HG02970 (cell line): Measurements from ENCODE around the gene CPM.

Experiments used
- ATAC-seq: cut with Tn5 transposase; IDR thresholded peaks from one replicate; pipeline ENCODE4 v1.9.1; 2021; ENCODE audit warnings: mild to moderate bottlenecking, moderate library complexity, moderate number of reproducible peaks; ENCODE audit not compliant: unreplicated experiment, low FRiP score

Gene CPM

DNA sequence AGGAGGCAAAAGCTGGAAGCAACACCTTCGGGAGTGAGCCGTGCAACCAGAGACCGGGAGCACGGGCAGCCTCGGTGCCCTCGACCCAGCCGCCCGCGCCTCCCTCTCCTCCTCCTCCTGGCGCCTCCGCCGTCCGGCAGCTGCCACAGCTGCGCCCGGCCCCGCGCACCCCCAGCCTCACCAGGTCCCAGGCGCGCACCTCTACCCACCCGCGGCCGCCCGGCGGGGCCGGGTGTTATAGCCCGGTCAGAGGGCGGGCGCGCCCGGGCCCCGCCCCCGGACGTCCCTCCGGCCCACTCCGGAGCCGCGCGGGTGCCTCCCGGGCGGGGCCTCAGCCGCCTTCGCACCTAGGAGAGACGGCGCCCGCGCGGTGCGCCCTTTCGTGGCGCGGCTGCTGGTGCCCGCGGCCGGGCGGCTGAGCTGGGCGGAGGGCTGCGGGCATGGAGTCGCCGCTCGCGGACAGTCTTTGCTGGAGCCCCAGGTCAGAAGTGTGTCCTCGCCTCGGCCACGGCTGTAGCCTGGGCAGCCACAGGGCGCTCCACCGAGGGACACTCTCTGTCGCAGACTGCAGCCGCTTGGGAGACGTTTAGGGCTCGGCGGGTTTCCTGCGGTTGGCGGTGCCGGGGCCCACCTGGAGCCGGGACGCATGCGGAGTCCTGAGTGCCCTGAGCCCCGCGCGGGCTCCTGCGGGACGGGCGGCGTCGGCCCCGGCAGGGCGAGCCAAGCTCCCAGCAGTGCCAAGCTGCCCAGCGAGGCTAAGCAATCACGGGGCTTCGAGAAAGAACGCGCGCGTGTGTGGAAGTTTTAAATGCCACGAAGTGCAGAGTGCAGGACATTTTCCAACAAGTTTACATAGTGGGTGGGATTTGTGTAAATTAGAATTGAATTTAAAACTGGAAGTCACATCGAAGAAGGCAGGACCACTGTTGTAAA, at the start of gene CPM:
TSS of gene CPM (minus strand) at position 211 of the 933 bp plus-strand sequence. CDS start 334 bp downstream, outside the sequence.
- peak; percentile 95 for ATAC-seq

DNA sequence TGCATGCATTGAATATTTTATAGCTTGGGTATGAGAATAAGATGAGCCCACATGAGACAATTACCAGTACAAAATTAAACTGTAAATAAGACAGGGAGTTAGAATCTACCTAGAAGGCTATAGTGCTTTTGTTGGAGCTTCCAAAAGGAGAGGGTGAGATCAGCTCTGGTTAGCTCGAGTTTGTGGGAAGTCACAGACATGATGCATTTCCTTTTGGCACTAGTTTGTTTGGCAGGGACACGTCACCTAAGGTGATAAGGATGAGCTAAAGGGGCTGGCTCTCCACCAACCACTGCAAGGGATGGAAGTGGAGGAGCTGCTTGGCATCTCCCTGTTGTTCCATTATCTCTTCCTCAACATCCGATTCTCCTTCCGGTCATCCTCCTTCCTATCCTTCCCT, 48.5 kb upstream of the CPM start:
- ATAC-seq, result no peak

DNA sequence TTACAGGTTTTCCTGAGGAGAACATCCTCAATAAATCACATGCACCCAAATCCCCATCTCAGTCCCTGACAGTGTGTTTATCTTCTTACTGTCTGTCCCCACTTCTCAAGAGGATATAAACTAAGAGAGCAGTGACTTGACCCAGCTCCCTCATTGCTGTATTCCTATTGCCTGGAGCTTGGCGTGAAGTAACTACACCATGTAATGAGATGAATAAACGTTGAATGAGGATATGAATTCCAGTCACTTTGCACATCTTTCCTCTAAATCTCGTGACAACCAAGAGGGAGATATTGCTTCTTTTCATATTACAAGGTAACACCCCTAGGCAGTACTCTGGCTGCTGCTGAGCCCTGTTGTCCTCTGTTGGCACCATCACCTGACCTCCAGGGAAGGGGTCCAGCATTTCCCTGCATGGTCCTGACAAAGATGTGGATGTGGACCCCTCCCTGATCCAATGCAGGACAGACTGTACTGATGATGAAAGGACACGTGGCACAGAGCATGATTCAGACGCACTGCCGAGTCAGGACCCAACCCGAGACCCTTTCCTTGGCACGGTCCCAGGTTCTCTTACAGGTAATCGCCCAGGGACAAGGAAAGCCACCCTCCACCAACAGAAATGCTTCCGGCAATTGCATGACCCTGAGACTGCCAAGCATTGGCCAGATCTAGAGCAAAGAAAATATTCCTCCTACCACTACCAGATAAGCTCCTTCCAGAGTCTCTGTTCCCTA, 47.7 kb upstream of the CPM start:
- ATAC-seq, result no peak

DNA sequence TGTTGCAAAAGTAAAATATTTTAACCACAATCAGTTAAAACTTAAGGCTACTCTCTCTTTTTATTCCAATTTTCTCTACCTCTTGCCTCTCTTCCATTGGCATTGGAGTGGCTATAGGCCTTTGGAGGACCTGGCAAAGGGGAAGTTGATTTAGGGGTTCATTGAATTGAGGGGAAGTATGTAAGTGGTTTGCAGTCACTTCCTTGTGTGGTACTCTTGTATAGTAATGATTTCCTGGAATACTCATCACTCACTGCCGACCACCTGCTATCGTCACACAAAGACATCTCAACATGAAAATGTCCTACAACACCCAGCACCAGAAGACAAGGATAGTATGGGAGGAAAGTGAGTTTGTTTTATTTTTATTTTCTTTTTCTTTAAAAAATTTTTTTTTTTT, 45.7 kb upstream of the CPM start:
- no peak for ATAC-seq

DNA sequence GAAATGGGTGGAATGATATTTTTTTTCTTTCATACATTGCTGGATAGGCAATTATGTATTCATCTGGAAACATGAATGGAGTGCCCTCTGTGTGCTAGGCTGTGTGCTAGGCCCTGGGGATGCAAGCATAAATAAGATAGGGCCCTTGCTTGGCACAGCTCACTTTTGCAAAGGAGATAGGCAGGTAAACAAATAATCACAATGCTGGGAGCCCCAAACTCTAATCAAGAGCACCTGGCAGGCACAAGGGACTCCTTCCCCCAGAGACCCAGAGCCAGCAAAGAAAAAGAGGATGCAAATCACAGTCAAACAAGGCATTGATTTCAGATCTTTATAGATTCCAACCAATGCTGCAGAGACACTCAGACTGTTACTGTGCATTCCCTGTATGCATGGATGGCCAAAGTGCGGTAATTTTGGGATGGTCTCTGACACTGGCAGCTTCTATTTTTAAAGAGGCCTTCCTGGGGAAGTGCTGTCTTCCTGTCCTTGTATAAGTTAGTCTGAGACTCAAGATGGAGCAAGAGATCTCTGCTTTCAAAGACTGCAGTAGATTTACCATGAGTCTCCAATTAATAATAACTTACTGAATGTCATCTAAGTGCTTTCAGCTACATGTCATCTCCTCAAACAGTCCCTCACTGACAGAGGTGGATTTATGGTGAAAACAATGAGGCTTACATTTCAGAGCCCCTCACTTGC, 45.1 kb upstream of the CPM start:
- ATAC-seq, result no peak

DNA sequence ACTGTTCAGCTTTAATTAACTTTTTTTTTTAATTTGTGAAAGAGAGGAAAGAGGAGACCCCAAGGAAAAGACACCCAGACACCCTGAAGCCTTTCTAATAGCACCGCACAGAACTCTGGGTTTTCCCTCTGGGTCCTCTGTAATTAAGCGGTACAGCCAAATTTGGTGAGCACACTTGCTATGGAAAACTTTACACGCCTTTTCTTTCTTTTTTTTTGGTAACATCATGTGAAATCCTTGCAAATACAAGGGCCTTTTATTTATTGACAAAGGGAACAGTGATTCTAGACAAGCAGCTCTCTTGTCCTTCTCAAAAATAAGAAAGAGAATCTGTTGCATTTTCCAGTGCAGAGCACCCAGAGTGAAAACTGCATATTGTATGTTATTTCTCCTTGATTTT, 44.4 kb upstream of the CPM start:
- ATAC-seq, result no peak

DNA sequence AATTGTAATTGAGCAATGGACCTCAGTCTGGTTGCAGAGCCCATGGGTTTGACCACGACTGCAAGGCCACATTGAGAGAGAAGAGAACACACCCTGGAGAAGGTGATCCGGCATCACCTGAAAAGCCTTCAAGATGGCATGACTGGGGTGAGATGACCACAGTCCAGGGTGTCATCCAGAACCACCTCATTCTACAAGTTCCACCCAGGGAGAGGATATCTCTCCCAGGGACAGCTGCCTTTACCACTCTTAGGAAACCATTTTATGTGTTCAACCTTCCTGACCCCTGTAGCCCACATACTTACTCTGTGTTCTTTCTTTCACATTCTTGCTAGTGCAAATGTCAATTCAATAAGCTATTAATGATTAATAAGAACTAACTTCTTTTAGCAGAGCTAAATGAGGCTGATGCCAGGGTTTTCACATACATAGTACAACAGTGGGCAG, 43.4 kb upstream of the CPM start:
- no peak for ATAC-seq

DNA sequence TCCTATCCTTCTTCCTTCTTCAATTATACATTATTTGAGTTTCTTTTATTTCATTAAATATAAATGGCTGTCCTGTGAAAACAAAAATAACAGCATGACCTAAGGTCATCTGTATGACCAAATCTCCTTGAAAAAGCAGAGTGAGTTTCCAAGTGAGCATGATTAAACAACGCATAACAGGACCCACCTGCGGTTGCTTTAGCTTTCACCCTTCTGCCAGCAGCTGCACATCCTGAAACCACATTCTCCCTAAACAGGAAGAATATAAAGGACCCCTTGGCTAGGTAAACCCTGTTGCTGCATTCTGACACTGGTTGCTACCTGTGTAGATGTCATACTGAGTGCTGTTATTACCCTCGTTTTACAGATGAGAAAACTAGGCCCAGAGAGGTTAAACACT, 42.8 kb upstream of the CPM start:
- ATAC-seq, result no peak

DNA sequence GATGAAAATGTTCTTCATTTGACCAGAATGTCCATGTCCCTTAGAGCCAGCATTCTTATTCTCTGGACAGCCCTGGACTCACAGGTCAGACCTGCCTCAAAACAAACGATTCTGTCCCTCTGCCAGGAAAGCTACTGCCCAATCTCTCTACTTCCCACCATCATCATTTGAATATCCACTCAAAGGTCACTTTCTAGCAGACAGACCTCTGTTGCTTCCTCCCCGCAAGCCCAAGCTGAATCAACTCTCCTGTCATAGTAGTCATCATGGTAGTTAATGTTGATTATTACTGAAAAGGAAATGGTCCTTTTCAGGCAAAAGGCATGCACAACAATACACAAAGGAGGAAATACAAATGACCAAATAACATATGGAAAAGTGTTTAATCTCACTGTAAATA, 39.6 kb upstream of the CPM start:
- no peak for ATAC-seq

DNA sequence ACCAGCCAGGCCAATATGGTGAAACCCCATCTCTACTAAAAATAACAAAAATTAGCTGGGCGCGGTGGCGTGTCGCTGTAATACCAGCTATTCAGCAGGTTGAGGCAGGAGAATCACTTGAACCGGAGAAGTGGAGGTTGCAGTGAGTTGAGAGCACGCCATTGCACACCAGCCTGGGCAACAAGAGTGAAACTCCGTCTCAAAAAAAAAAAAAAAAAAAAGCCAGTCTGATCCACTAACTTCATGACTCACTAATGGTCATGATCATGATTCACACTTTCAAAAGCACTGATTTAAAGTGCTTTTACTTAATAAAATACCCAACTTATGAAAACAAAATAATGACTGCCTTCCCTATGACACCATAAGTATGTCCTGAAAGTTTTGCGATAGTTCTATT, 38.4 kb upstream of the CPM start:
- ATAC-seq, result no peak

DNA sequence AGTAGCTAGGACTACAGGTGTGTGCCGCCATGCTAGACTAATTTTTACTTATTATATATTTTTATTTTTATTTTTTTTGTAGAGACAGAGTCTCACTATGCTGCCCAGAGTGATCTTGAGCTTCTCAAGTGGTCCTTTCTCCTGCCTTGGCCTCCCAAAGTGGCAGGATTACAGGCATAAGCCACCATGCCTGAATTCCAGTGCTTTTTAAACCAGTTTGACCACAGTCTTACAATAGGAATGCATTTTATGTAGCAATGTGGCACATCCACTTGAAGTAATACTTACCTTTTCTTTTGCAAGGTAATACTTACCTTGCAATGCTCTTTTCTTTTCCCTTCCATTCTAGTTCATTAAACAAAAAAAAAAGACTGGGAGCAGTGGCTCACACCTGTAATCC, 38.0 kb upstream of the CPM start:
- ATAC-seq, result no peak

DNA sequence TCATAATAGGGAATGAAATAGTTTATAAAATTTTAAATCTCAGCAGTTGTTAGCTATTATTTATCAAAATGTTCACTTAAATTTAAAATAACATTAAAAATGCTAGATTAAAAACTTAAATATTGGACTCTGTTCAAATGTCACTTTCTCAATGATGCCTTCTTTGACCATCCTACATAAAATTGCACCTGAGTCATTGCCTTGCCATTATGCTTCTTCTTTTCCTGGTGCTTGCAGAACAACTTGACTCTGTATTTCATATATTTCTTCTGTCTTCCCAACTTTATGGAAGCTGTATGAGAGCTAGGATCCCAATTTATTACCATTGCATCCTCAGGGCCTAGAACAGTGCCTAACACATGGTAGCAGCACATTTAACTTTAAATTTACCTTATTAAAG, 37.3 kb upstream of the CPM start:
- ATAC-seq, result no peak

DNA sequence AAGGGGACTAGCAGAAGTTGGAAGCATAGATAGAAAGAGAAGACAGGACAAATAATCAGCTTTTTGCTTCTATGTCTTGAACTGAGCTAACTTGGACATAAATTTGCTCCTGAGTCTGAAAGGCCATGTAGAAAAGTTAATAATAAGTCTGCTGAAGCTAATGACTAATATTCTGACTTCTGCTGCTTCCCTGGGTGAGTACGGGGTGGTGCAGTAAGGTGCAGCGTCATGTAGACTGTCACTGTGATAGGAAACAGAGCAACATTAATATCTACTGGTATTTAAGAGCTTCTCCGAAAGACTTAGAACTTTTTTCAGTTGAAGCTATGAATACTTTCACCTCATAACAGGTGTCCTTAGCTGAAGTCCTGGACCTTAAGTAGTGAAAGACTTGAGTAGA, 34.1 kb upstream of the CPM start:
- no peak for ATAC-seq

DNA sequence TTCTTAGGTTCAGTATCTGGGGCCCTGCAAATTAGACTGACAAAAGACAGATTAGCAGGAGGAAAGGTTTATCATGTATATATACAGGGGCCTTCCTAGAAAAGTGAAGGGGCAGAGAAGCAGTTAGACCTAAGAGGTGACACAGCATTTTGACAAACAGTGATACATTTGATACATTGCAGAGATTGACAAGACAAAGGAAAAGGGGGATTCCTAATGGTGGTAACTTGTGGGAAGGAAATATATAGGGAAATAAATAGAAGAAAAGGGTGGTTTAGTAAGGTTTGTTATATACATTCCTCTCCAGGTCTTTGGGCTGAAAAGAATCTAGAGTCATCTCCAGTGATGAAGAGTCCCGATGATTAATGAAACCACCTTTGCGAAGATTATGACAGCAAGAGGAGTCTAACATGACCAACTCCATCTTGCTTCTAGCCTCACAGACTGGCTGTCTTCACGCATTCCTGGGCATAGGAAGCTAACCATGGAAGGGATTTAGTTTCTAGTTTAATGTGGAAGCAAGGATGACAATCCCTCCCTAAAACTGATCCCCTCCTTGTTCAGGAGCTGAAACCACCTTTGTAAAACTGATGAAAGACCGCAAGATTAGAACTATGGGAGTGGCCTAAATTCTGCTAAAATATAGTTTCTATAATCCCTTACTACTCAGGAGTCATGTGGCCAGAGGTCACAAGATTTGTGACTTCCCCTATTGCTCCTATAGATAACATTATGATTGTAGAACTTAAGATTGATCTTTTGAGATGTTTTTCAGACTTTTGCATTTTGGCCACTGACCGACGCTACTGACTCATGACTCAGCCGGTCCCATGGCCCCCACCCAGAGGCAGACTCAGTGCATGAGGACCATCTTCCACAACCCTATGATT, 31.1 kb upstream of the CPM start:
- ATAC-seq, result no peak

DNA sequence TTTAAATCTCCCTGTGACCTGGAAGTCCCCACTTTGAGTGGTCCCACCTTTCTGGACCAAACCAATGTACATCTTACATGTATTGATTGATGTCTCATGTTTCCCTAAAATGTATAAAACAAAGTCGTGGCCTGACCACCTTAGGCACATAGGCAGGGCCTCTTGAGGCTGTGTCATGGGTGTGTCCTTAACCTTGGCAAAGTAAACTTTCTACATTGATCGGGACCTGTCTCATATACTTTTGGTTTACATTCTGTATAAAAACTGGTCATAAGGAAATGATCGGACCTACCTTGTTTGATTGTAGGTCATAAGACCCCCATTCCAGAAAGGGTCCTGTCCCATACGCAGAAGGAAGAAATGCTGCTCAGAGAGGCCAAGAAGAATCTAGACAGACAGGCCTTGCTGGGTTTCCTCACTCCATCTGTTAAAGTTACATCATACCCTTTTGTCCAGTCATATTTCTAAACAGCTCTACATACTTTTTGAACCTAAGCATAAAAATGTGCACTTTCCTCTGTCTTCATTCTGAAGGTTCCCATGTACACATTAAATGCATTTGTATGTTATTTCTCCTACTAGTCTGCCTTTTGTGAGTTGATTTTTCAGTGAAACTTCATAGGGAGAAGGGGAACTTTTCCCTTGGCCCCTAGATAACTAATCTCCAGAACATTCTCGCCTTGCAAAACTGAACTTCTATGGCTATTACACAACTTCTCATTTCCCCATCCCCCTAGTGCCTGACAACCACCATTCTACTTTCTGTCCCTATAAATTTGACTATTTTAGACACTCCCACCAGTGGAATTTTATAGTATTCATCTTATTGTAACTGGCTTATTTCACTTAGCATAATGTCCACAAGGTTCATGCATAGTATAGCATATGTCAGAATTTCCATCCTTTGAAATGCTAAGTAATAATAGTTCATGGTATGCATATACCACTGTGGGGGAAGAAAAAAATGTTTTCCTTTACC, 30.2 kb upstream of the CPM start:
- no peak for ATAC-seq

DNA sequence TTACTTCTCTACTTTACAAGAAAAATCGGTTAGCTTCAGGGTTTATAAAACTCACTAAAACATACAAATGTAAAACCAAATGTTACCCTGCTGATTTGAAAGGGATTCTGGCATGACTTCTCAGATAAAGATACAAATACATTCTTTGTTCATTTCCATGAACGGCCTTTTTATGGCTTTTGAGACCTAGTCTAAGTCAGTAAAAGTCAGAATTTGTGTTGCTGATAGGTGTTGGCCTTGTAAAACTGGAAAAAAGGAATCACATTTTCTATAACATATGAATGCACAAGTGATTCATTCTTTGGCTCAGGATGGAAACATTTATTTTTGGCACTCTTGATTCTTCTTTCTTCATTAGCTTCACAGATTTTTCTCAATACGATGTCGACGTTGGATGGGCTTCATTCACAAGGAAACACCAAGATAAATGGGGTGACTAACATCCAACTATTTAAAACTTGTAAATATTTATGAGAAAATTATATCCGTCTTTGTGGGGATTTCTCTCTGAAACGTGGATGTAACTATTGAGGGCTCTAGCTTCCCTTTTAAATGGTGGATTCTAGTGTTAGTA, 27.0 kb upstream of the CPM start:
- no peak for ATAC-seq

DNA sequence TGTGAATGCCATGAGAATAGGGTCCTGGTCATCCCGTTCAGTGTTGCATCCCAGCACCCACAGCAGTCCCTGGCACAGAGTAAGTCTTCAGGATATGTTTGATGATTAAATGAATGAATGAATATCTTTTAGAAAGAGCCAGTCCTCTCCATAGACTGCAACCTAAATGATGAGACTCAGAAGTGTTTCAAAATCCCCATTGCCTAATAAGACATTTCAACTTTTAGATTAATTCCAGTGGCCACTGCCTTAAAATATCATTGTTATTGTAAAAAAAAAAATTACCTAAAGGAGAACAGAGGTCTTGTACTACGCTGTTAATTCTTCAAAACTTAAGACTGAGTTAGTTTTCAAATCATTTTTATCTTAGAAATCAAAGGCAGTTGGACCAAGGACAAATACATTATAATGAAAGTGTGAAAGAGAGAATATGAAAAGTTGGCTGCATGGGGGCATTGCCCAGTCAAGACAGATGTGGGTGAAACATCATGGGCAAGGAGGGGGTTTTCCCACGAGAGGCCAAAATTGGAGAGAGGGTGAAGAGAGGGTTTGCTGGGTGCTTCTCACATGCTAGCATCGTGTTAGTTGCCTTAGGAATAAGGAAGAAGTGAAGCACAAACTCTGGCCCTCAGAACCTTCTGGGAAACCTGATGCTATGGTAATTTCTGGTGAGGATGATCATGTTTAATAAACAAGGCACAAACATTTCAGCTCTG, 26.3 kb upstream of the CPM start:
- ATAC-seq, result no peak

DNA sequence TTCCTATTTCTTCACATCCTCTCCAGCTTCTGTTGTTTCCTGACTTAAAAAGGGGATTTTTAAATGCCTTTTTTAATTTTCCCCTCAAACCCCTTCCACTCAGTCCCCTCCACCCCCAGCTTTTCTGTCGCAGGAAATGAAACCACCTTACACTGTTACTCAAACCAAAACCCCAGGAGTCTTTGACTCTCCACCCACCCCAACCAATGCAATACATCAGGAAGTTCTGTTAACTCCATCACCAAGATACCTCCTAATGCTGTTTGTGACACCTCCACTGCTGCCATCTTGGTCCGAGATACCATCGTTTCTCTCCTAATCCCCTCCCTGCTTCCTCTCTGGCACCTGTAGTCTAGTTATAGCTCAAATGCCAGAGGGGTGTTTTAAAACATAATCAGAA, 25.4 kb upstream of the CPM start:
- no peak for ATAC-seq
